Type B pancreatic cell (in vitro differentiated cells): Measurements from ENCODE around the gene CNMD. TPM values are rescaled to one million over a fixed set of nuclear protein-coding genes. Genes with fewer than 3 reads are reported as not detected.

ENCODE experiments used
- DNase-seq: peaks from one replicate; pipeline ENCODE4 v3.0.0; 2021; ENCODE audit warnings: mixed read lengths; ENCODE audit not compliant: unreplicated experiment; ENCODE audit errors: extremely low spot score
- H3K27ac Mint-ChIP-seq: 2 replicates; pipeline ENCODE4 v1.8.0; 2021; ENCODE audit warnings: mild to moderate bottlenecking, mixed read lengths
- H3K27me3 Mint-ChIP-seq: 2 replicates; pipeline ENCODE4 v1.8.0; 2021; ENCODE audit warnings: mixed read lengths
- H3K36me3 Mint-ChIP-seq: 2 replicates; pipeline ENCODE4 v1.8.0; 2021; ENCODE audit warnings: mixed read lengths
- H3K4me1 Mint-ChIP-seq: one replicate; pipeline ENCODE4 v1.8.0; 2021; ENCODE audit warnings: mixed read lengths; ENCODE audit not compliant: unreplicated experiment
- H3K4me3 Mint-ChIP-seq: 2 replicates; pipeline ENCODE4 v1.8.0; 2021; ENCODE audit warnings: mild to moderate bottlenecking, mixed read lengths
- H3K9me3 Mint-ChIP-seq: 2 replicates; pipeline ENCODE4 v1.8.0; 2021; ENCODE audit warnings: mixed read lengths
- total RNA-seq: library from RNA; stranded (reverse); gene quantifications from 2 replicates; pipeline ENCODE4 v1.2.1, GENCODE V29; 2021; ENCODE audit warnings: low replicate concordance
- TF ChIP-seq, protein P1 (sequence below): fragments of 200-600 bp; sonication (generic); conservative IDR thresholded peaks from 2 replicates; pipeline ENCODE4 v1.5.0; 2021; ENCODE audit warnings: antibody characterized with exemption, mild to moderate bottlenecking

CNMD gene
- total RNA-seq, 1 donor from 2014 or later = 0.75 TPM

DNA sequence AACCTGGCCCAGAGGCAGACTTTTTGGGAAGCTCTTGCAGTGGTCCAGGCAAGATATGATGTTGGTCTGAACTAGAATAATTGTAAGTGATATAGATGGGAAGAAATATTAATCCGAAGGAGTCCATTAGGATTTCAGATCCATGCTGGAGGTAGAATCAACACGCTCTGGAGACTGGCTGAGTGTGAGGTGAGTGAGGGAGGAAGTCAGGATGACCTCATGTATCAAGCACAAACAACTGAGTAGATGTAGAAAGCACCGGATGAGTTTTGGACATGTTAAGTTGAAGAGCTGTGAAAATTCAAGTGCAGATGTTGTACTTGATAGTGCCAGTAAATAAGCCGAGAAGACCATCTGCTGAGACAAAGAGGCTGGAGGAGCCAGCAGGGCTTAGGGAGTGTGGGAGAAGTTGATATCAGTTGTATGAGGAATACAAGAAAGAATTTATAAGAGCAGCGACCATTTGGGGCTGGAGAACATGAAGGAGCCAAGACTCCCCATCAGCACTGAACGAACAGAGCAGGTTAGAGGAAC lies 5.3 kb upstream of the CNMD start:
- TF ChIP-seq, protein P1, sequence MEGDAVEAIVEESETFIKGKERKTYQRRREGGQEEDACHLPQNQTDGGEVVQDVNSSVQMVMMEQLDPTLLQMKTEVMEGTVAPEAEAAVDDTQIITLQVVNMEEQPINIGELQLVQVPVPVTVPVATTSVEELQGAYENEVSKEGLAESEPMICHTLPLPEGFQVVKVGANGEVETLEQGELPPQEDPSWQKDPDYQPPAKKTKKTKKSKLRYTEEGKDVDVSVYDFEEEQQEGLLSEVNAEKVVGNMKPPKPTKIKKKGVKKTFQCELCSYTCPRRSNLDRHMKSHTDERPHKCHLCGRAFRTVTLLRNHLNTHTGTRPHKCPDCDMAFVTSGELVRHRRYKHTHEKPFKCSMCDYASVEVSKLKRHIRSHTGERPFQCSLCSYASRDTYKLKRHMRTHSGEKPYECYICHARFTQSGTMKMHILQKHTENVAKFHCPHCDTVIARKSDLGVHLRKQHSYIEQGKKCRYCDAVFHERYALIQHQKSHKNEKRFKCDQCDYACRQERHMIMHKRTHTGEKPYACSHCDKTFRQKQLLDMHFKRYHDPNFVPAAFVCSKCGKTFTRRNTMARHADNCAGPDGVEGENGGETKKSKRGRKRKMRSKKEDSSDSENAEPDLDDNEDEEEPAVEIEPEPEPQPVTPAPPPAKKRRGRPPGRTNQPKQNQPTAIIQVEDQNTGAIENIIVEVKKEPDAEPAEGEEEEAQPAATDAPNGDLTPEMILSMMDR = no peak
- no peak for DNase-seq

GRCh38 chr13:52743988-52744387 lies 4.4 kb upstream of the CNMD start:
- no peak for DNase-seq
- H3K27ac Mint-ChIP-seq = no peak overlapping the region
- TF ChIP-seq, protein P1 = peak; percentile 44
- H3K27me3 Mint-ChIP-seq = peaks cover 77% of the 10 kb centered on the region
- no peaks in the 10 kb centered on the region for H3K9me3 Mint-ChIP-seq
- no peak overlapping the region for H3K4me3 Mint-ChIP-seq
- H3K36me3 Mint-ChIP-seq = no peaks in the 10 kb centered on the region
- no peaks in the 10 kb centered on the region for H3K4me1 Mint-ChIP-seq

More for the DNA sequence above, 5.3 kb upstream of the CNMD start:
- Mint-ChIP-seq H3K36me3 (no peaks in the 10 kb centered on the region), H3K9me3 (no peaks in the 10 kb centered on the region), H3K27me3 (peaks cover 74% of the 10 kb centered on the region), H3K27ac (no peak overlapping the region), H3K4me1 (no peaks in the 10 kb centered on the region), H3K4me3 (no peak overlapping the region)

- H3K36me3 Mint-ChIP-seq = no peaks in the 10 kb centered on the region
- no peak overlapping the region for H3K4me3 Mint-ChIP-seq
- TF ChIP-seq, protein P1 = no peak
- no peaks in the 10 kb centered on the region for H3K4me1 Mint-ChIP-seq
- no peaks in the 10 kb centered on the region for H3K9me3 Mint-ChIP-seq
- no peak overlapping the region for H3K27ac Mint-ChIP-seq
- peaks cover 75% of the 10 kb centered on the region for H3K27me3 Mint-ChIP-seq
- no peak for DNase-seq
Measured at GRCh38 chr13:52743569-52743968, 3.9 kb upstream of the CNMD start.

- H3K36me3 Mint-ChIP-seq = no peaks in the 10 kb centered on the region
- no peaks in the 10 kb centered on the region for H3K9me3 Mint-ChIP-seq
- TF ChIP-seq, protein P1 = peak; percentile 81
- H3K27ac Mint-ChIP-seq = no peak overlapping the region
- H3K4me1 Mint-ChIP-seq = peaks cover 12% of the 10 kb centered on the region
- peak overlapping the region; percentile 84 for H3K4me3 Mint-ChIP-seq
- no peak for DNase-seq
- H3K27me3 Mint-ChIP-seq = peaks cover 73% of the 10 kb centered on the region
Measured at GRCh38 chr13:52738719-52739467, 727 bp downstream of the CNMD start.

DNA sequence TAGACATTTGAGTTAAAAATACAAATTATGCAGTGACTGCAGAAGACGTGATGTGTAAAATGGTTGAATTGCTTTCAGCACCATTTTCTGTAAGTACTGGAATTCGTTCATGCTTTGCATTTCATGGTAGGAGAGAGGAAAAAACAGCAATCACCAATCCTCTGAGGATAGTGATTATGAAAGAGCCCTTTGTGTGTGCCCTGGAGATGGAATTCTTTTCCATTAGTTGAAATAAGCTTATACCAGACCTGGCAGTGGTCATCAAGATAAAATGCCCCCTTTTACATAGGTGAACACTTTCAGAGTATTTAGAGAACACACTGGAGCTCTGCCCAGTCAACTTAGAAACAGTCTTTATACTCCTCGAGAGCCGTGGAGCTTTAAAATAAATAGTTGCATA lies 1.7 kb downstream of the CNMD start:
- no peak for DNase-seq
- Mint-ChIP-seq H3K4me3 (peak overlapping the region; percentile 84), H3K27me3 (peaks cover 75% of the 10 kb centered on the region), H3K27ac (no peak overlapping the region), H3K36me3 (no peaks in the 10 kb centered on the region), H3K4me1 (peaks cover 12% of the 10 kb centered on the region), H3K9me3 (no peaks in the 10 kb centered on the region)
- TF ChIP-seq, protein P1 = no peak
